Posterior vena cava (tissue), 2 donors: ENCODE measurements around the gene FNBP1L. TPM values are rescaled to one million over a fixed set of nuclear protein-coding genes. Genes with fewer than 3 reads are reported as not detected.
"Not testable (repeated sequence)": the region's sequence is repeated elsewhere in the genome, so short reads cannot be mapped to it uniquely, and the experiment has no call there.

Source experiments
- DNase-seq: peaks from one replicate; pipeline ENCODE4 v3.0.0-alpha.2; 2020; ENCODE audit warnings: low spot score
- intact Hi-C, 2 donors: fragments of 100-400 bp; cut with DNase I; formaldehyde crosslinking; loops; one replicate each; pipeline versions ENCODE4 v1.14.1 to v1.14.2; 2022 to 2023
- total RNA-seq, 2 donors: library from RNA; stranded (reverse); fragmentation: NEBNext Ultra II Directional; extraction: Animal tissue kit (Norgen Biotek cat#: 25700); gene quantifications; one replicate each; pipeline ENCODE4 v1.2.1, GENCODE V29; 2021
- donor health status: DM: yes; HTN: yes; CAD: no.
- donor health status: DM: yes; HTN: yes; CAD: no.

Gene FNBP1L
- total RNA-seq, 2 donors from 2014 or later: 9.3 to 11.3 TPM

- intact Hi-C loops: no loop called here
These were observed 68.2 kb downstream of the FNBP1L start for GRCh38 chr1:93516164-93516563.

GRCh38 chr1:93518516-93518915, 70.6 kb downstream of the FNBP1L start:
- intact Hi-C loops: no loop called here
- no peak for DNase-seq

More at GRCh38 chr1:93516164-93516563, 68.2 kb downstream of the FNBP1L start:
- DNase-seq: no peak

- intact Hi-C loops: no loop called here
- DNase-seq: no peak
These were observed 71.4 kb downstream of the FNBP1L start for GRCh38 chr1:93519199-93519829.

- no peak for DNase-seq
- intact Hi-C loops: no loop called here
These were observed 73.7 kb downstream of the FNBP1L start for GRCh38 chr1:93521618-93522017.

GRCh38 chr1:93522721-93523120, 74.8 kb downstream of the FNBP1L start:
- DNase-seq: no peak
- intact Hi-C loops: no loop called here

GRCh38 chr1:93525431-93525830, 77.5 kb downstream of the FNBP1L start:
- no peak for DNase-seq
- intact Hi-C loops: no loop called here

- intact Hi-C loops: no loop called here
- no peak for DNase-seq
These were observed 78.5 kb downstream of the FNBP1L start for GRCh38 chr1:93526431-93526830.

- intact Hi-C loops: no loop called here
- DNase-seq: no peak
These were observed 80.5 kb downstream of the FNBP1L start for GRCh38 chr1:93528412-93528811.

GRCh38 chr1:93531193-93531592, 83.3 kb downstream of the FNBP1L start:
- intact Hi-C loops: no loop called here

GRCh38 chr1:93532780-93533378, 85.0 kb downstream of the FNBP1L start:
- no peak for DNase-seq
- intact Hi-C loops: no loop called here

More at GRCh38 chr1:93531193-93531592, 83.3 kb downstream of the FNBP1L start:
- DNase-seq: no peak

GRCh38 chr1:93533677-93534076, 85.8 kb downstream of the FNBP1L start:
- intact Hi-C loops: no loop called here
- no peak for DNase-seq

GRCh38 chr1:93537396-93537795, 89.5 kb downstream of the FNBP1L start:
- no peak for DNase-seq
- intact Hi-C loops: no loop called here

- DNase-seq: no peak
- intact Hi-C loops: no loop called here
These were observed 90.0 kb downstream of the FNBP1L start for GRCh38 chr1:93537924-93538323.

GRCh38 chr1:93541045-93541444, 93.1 kb downstream of the FNBP1L start:
- intact Hi-C loops: no loop called here
- DNase-seq: no peak

- intact Hi-C loops: no loop called here
- no peak for DNase-seq
These were observed 94.5 kb downstream of the FNBP1L start for GRCh38 chr1:93542398-93542797.

GRCh38 chr1:93546162-93546863, 98.4 kb downstream of the FNBP1L start:
- intact Hi-C loops: no loop called here
- DNase-seq: no peak

- intact Hi-C loops: no loop called here
- DNase-seq: no peak
These were observed 101.2 kb downstream of the FNBP1L start for GRCh38 chr1:93549131-93549530.

- intact Hi-C loops: no loop called here
These were observed 101.9 kb downstream of the FNBP1L start for GRCh38 chr1:93549811-93550210.

GRCh38 chr1:93552741-93553455, 105.0 kb downstream of the FNBP1L start:
- intact Hi-C loops: no loop called here
- DNase-seq: no peak

More at GRCh38 chr1:93549811-93550210, 101.9 kb downstream of the FNBP1L start:
- no peak for DNase-seq

GRCh38 chr1:93553886-93554490, 106.1 kb downstream of the FNBP1L start:
- DNase-seq, intact Hi-C loops: not testable (repeated sequence)
